GM19395 (cell line): Measurements from ENCODE around the gene ERN1.

ENCODE experiments used
- ATAC-seq: cut with Tn5 transposase; IDR thresholded peaks from one replicate; pipeline ENCODE4 v1.9.1; 2021; ENCODE audit warnings: mild to moderate bottlenecking, moderate library complexity; ENCODE audit not compliant: unreplicated experiment

Gene ERN1

GRCh38 chr17:63993368-63993985 is 136.5 kb downstream of the ERN1 start:
- no peak for ATAC-seq

- ATAC-seq = no peak
Observed at GRCh38 chr17:63991611-63992010, 138.3 kb downstream of the ERN1 start.

- no peak for ATAC-seq
Observed at GRCh38 chr17:63989622-63990345, 140.2 kb downstream of the ERN1 start.
